Activated T-cell treated with anti-CD3 and anti-CD28 coated beads, Interleukin-2, amount 50 U/mL, for 72 hours (primary cell): Measurements from ENCODE around the gene SLC29A2. TPM values are rescaled to one million over a fixed set of nuclear protein-coding genes. Genes with fewer than 3 reads are reported as not detected.
"Not testable (repeated sequence)": the region's sequence is repeated elsewhere in the genome, so short reads cannot be mapped to it uniquely, and the experiment has no call there.

ENCODE experiments used
- ATAC-seq, 2 donors: fragments of 150-1000 bp; cut with Tn5 transposase; replicated peaks in 1 of 2; 2 replicates each; pipeline ENCODE4 v1.10.0; 2021; ENCODE audit warnings: moderate library complexity in 2 of 2, mild to moderate bottlenecking in 1 of 2
- DNase-seq, 2 donors: peaks; one replicate each; pipeline ENCODE4 v3.0.0; 2021 to 2022; ENCODE audit warnings: mixed read lengths in 1 of 2
- H3K27ac Mint-ChIP-seq: one replicate; pipeline ENCODE4 v1.8.0; 2022; ENCODE audit warnings: mild to moderate bottlenecking, moderate library complexity, mixed read lengths
- H3K27me3 Mint-ChIP-seq: one replicate; pipeline ENCODE4 v1.8.0; 2022; ENCODE audit warnings: low read depth, mixed read lengths
- H3K36me3 Mint-ChIP-seq, 2 donors: one replicate each; pipeline ENCODE4 v1.8.0; 2022; ENCODE audit warnings: mixed read lengths in 2 of 2, mild to moderate bottlenecking in 1 of 2; ENCODE audit not compliant: insufficient read depth in 2 of 2
- H3K4me1 Mint-ChIP-seq: one replicate; pipeline ENCODE4 v1.8.0; 2022; ENCODE audit warnings: low read depth, mixed read lengths
- H3K4me3 Mint-ChIP-seq, 2 donors: one replicate each; pipeline ENCODE4 v1.8.0; 2022; ENCODE audit warnings: mild to moderate bottlenecking in 2 of 2, mixed read lengths in 2 of 2, moderate library complexity in 2 of 2
- H3K9me3 Mint-ChIP-seq, 2 donors: one replicate each; pipeline ENCODE4 v1.8.0; 2022; ENCODE audit warnings: mixed read lengths in 2 of 2
- total RNA-seq, 2 donors: library from RNA; stranded (reverse); gene quantifications; one replicate each; pipeline ENCODE4 v1.2.3, GENCODE V29; 2022

Gene SLC29A2
- total RNA-seq, 2 donors from 2014 or later: 3.3 to 3.6 TPM

GRCh38 chr11:66350560-66351235 is 20.9 kb downstream of the SLC29A2 start:
- not testable (repeated sequence) for ATAC-seq, H3K27me3 Mint-ChIP-seq, H3K4me3 Mint-ChIP-seq, H3K27ac Mint-ChIP-seq, DNase-seq, H3K36me3 Mint-ChIP-seq, H3K9me3 Mint-ChIP-seq
- H3K4me1 Mint-ChIP-seq: peaks cover 21% of the 10 kb centered on the region

- Mint-ChIP-seq H3K27me3 (no peaks in the 10 kb centered on the region), H3K4me1 (peaks cover 38% of the 10 kb centered on the region), H3K9me3 (peaks cover 0 to 3% of the 10 kb centered on the region in 2 donors), H3K36me3 (peaks cover 2 to 4% of the 10 kb centered on the region in 2 donors), H3K4me3 (peak overlapping the region; percentile 13 to 85), H3K27ac (peak overlapping the region; percentile 100)
- ATAC-seq (no peak), DNase-seq (no peak)
These were observed 22.5 kb downstream of the SLC29A2 start for GRCh38 chr11:66349084-66349386.

GRCh38 chr11:66347425-66348276 is 23.9 kb downstream of the SLC29A2 start, which contains the start of gene B4GAT1:
B4GAT1 (minus strand) TSS chr11:66347629; CDS start chr11:66347545, 84 bp downstream.
- peak; percentile 71 to 75 for ATAC-seq
- no peaks in the 10 kb centered on the region for H3K27me3 Mint-ChIP-seq
- DNase-seq: peak; percentile 88 to 89
- peaks cover 0 to 3% of the 10 kb centered on the region in 2 donors for H3K9me3 Mint-ChIP-seq
- H3K4me1 Mint-ChIP-seq: peaks cover 52% of the 10 kb centered on the region
- peak within 1 kb of the TSS; percentile 100 for H3K27ac Mint-ChIP-seq
- H3K36me3 Mint-ChIP-seq: peaks cover 2 to 4% of the 10 kb centered on the region in 2 donors
- H3K4me3 Mint-ChIP-seq: peak within 1 kb of the TSS; percentile 97 to 98

GRCh38 chr11:66346476-66347424 is 24.8 kb downstream of the SLC29A2 start:
- H3K4me1 Mint-ChIP-seq: peaks cover 55% of the 10 kb centered on the region
- peaks cover 2 to 4% of the 10 kb centered on the region in 2 donors for H3K36me3 Mint-ChIP-seq
- H3K27ac Mint-ChIP-seq: no peak overlapping the region
- DNase-seq (no peak), ATAC-seq (no peak)
- no peaks in the 10 kb centered on the region for H3K27me3 Mint-ChIP-seq
- peak overlapping the region; percentile 97 to 98 for H3K4me3 Mint-ChIP-seq
- peaks cover 0 to 3% of the 10 kb centered on the region in 2 donors for H3K9me3 Mint-ChIP-seq

- Mint-ChIP-seq H3K9me3 (peaks cover 0 to 3% of the 10 kb centered on the region in 2 donors), H3K36me3 (peaks cover 2 to 4% of the 10 kb centered on the region in 2 donors), H3K4me1 (peaks cover 55% of the 10 kb centered on the region), H3K27me3 (no peaks in the 10 kb centered on the region), H3K4me3 (peak overlapping the region; percentile 97 to 98), H3K27ac (peak overlapping the region; percentile 90)
- peak; percentile 3 to 6 for ATAC-seq
- no peak for DNase-seq
These were observed 26.3 kb downstream of the SLC29A2 start for GRCh38 chr11:66345316-66345649.

GRCh38 chr11:66344550-66345315 is 26.8 kb downstream of the SLC29A2 start, which contains the start of gene BRMS1:
BRMS1 (minus strand) TSS chr11:66345104; CDS start chr11:66342234, 2,870 bp downstream.
- ATAC-seq (peak; percentile 81 to 82), DNase-seq (peak; percentile 96 to 98)
- no peaks in the 10 kb centered on the region for H3K27me3 Mint-ChIP-seq
- H3K4me1 Mint-ChIP-seq: peaks cover 55% of the 10 kb centered on the region
- H3K27ac Mint-ChIP-seq: peak within 1 kb of the TSS; percentile 90
- peak within 1 kb of the TSS; percentile 97 to 98 for H3K4me3 Mint-ChIP-seq
- peaks cover 0 to 3% of the 10 kb centered on the region in 2 donors for H3K9me3 Mint-ChIP-seq
- peaks cover 2 to 4% of the 10 kb centered on the region in 2 donors for H3K36me3 Mint-ChIP-seq

- Mint-ChIP-seq H3K27me3 (no peaks in the 10 kb centered on the region), H3K27ac (no peak overlapping the region), H3K4me1 (peaks cover 50% of the 10 kb centered on the region)
These were observed 28.4 kb downstream of the SLC29A2 start for GRCh38 chr11:66343176-66343575.

GRCh38 chr11:66341502-66342126 is 29.9 kb downstream of the SLC29A2 start:
- Mint-ChIP-seq H3K9me3 (no peaks in the 10 kb centered on the region), H3K4me1 (peaks cover 54% of the 10 kb centered on the region), H3K4me3 (no peak overlapping the region), H3K27ac (no peak overlapping the region), H3K27me3 (no peaks in the 10 kb centered on the region), H3K36me3 (peaks cover 0 to 4% of the 10 kb centered on the region in 2 donors)
- DNase-seq (no peak), ATAC-seq (no peak)

More at GRCh38 chr11:66343176-66343575, 28.4 kb downstream of the SLC29A2 start:
- no peak for ATAC-seq
- Mint-ChIP-seq H3K9me3 (peaks cover 0 to 3% of the 10 kb centered on the region in 2 donors), H3K36me3 (peaks cover 4% of the 10 kb centered on the region in 2 donors), H3K4me3 (peak overlapping the region; percentile 97 to 98)
- no peak for DNase-seq

GRCh38 chr11:66340596-66341501 is 30.7 kb downstream of the SLC29A2 start:
- Mint-ChIP-seq H3K27me3 (no peaks in the 10 kb centered on the region), H3K27ac (no peak overlapping the region), H3K36me3 (peaks cover 0 to 4% of the 10 kb centered on the region in 2 donors), H3K9me3 (no peaks in the 10 kb centered on the region), H3K4me1 (peaks cover 53% of the 10 kb centered on the region), H3K4me3 (no peak overlapping the region)
- DNase-seq (no peak), ATAC-seq (no peak)

- Mint-ChIP-seq H3K36me3 (peaks cover 0 to 3% of the 10 kb centered on the region in 2 donors), H3K4me3 (no peak overlapping the region), H3K9me3 (no peaks in the 10 kb centered on the region), H3K27ac (no peak overlapping the region), H3K27me3 (no peaks in the 10 kb centered on the region), H3K4me1 (peaks cover 50% of the 10 kb centered on the region)
- no peak for ATAC-seq
- no peak for DNase-seq
These were observed 31.7 kb downstream of the SLC29A2 start for GRCh38 chr11:66339686-66340483.
